ENCODE data around the gene LY6G6D.

The LY6G6D gene

GRCh38 chr6:31715022-31715958 is at the start of gene LY6G6D:
LY6G6D (plus strand) TSS chr6:31715348; CDS start chr6:31715356, 8 bp downstream.
- no peak for DNase-seq (ENCODE audit: low read depth, low spot score)

- DNase-seq (ENCODE audit: low read depth, low spot score), result peak; percentile 94
These were observed 49.4 kb upstream of the LY6G6D start, which contains the start of gene CSNK2B for GRCh38 chr6:31665501-31666336. CSNK2B (plus strand) TSS chr6:31666080; CDS start chr6:31666832, 752 bp downstream.

- no peak for DNase-seq (ENCODE audit: low read depth, low spot score)
These were observed 48.7 kb upstream of the LY6G6D start for GRCh38 chr6:31666337-31666965.

GRCh38 chr6:31669676-31670075 is 45.5 kb upstream of the LY6G6D start, which contains the start of gene LY6G5B:
LY6G5B (plus strand) TSS chr6:31669976; CDS start chr6:31670951, 975 bp downstream.
- DNase-seq (ENCODE audit: low read depth, low spot score), result no peak

- DNase-seq (ENCODE audit: low read depth, low spot score), result no peak
These were observed 38.7 kb upstream of the LY6G6D start for GRCh38 chr6:31676322-31676903.

GRCh38 chr6:31676904-31677303 is 38.2 kb upstream of the LY6G6D start:
- no peak for DNase-seq (ENCODE audit: low read depth, low spot score)

- DNase-seq (ENCODE audit: low read depth, low spot score), result no peak
These were observed 37.2 kb upstream of the LY6G6D start for GRCh38 chr6:31677955-31678354.

- no peak for DNase-seq (ENCODE audit: low read depth, low spot score)
These were observed 34.7 kb upstream of the LY6G6D start, which contains the start of gene LY6G5C for GRCh38 chr6:31680226-31681134. LY6G5C (minus strand) TSS chr6:31681067; CDS start chr6:31680373, 694 bp downstream.

- no peak for DNase-seq (ENCODE audit: low read depth, low spot score)
These were observed 33.9 kb upstream of the LY6G6D start for GRCh38 chr6:31681135-31681671.

- DNase-seq (ENCODE audit: low read depth, low spot score), result no peak
These were observed 31.6 kb upstream of the LY6G6D start for GRCh38 chr6:31683591-31683990.

- no peak for DNase-seq (ENCODE audit: low read depth, low spot score)
These were observed 28.7 kb upstream of the LY6G6D start for GRCh38 chr6:31686483-31686882.

- DNase-seq (ENCODE audit: low read depth, low spot score), result no peak
These were observed 27.8 kb upstream of the LY6G6D start for GRCh38 chr6:31687321-31687720.

- no peak for DNase-seq (ENCODE audit: low read depth, low spot score)
These were observed 27.1 kb upstream of the LY6G6D start for GRCh38 chr6:31687860-31688693.

- DNase-seq (ENCODE audit: low read depth, low spot score), result no peak
These were observed 25.7 kb upstream of the LY6G6D start for GRCh38 chr6:31689249-31690110.

GRCh38 chr6:31690231-31691077 is 24.7 kb upstream of the LY6G6D start:
- no peak for DNase-seq (ENCODE audit: low read depth, low spot score)

GRCh38 chr6:31691078-31691463 is 24.1 kb upstream of the LY6G6D start:
- DNase-seq (ENCODE audit: low read depth, low spot score), result no peak

- no peak for DNase-seq (ENCODE audit: low read depth, low spot score)
These were observed 23.5 kb upstream of the LY6G6D start for GRCh38 chr6:31691564-31692108.

Data from iPS DF 19.7 (cell line).